Measurements from ENCODE around the gene PTPRZ1. TPM values are rescaled to one million over a fixed set of nuclear protein-coding genes. Genes with fewer than 3 reads are reported as not detected.

PTPRZ1 gene
- total RNA-seq, 1 experiment from 2014 or later, result not detected

DNA sequence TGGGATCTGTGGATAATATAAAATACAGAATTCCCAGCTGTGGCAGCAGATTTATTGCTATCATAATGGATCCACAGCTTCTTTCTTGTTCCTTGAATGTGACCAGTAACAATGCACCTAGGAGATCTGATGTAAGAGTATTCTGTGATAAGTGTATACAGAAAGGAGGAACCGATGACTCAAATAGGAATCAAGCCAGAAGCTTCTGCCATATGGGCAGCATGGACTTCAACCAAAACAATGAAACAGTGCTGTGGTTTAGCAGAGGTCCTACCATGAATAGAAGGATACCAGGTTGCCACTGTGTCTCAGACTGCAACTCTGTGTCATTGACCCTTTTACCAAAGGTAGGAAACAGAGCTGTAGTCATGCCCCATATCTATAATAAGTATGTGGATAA lies 81.8 kb downstream of the PTPRZ1 start:
- POLR2A ChIA-PET, result no interaction called here
- no peaks in the 10 kb centered on the region for H3K36me3 ChIP-seq (ENCODE audit: control insufficient read depth, insufficient read depth, low read length)
- TF ChIP-seq, protein P1, sequence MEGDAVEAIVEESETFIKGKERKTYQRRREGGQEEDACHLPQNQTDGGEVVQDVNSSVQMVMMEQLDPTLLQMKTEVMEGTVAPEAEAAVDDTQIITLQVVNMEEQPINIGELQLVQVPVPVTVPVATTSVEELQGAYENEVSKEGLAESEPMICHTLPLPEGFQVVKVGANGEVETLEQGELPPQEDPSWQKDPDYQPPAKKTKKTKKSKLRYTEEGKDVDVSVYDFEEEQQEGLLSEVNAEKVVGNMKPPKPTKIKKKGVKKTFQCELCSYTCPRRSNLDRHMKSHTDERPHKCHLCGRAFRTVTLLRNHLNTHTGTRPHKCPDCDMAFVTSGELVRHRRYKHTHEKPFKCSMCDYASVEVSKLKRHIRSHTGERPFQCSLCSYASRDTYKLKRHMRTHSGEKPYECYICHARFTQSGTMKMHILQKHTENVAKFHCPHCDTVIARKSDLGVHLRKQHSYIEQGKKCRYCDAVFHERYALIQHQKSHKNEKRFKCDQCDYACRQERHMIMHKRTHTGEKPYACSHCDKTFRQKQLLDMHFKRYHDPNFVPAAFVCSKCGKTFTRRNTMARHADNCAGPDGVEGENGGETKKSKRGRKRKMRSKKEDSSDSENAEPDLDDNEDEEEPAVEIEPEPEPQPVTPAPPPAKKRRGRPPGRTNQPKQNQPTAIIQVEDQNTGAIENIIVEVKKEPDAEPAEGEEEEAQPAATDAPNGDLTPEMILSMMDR (IDR thresholded peaks at IDR 0.05; ENCODE audit: insufficient read depth in 1 of 2, low read depth in 1 of 2, low read length in 1 of 2, severe bottlenecking in 1 of 2, unreplicated experiment in 1 of 2), result no peak
- H3K9me3 ChIP-seq, result no peaks in the 10 kb centered on the region
- no peak for DNase-seq
- no peaks in the 10 kb centered on the region for H3K9me3 Mint-ChIP-seq (ENCODE audit: unreplicated experiment)
- H3K4me1 Mint-ChIP-seq (ENCODE audit: low read depth, unreplicated experiment), result no peaks in the 10 kb centered on the region
- H3K27me3 Mint-ChIP-seq (ENCODE audit: insufficient read depth, unreplicated experiment), result peaks cover 21% of the 10 kb centered on the region
- H3K27ac Mint-ChIP-seq (ENCODE audit: unreplicated experiment), result no peak overlapping the region
- H3K36me3 Mint-ChIP-seq (ENCODE audit: insufficient read depth, unreplicated experiment), result no peaks in the 10 kb centered on the region
- intact Hi-C loops (cut with micrococcal nuclease; ENCODE audit: unreplicated experiment), result no loop called here
- no peak overlapping the region for H3K4me3 ChIP-seq (ENCODE audit: low read depth, low read length)
- CTCF ChIA-PET, result interaction anchor here (1.0 kb wide), 1 partner anchor 40 kb away, joined by 3 read pairs; no protein-coding TSS in a partner anchor
- no TSS peak for BruUV-seq (replicated peaks)
- H3K27me3 ChIP-seq (replicated peaks; ENCODE audit: control insufficient read depth, insufficient read depth, low read length), result no peaks in the 10 kb centered on the region
- H3K4me3 Mint-ChIP-seq (ENCODE audit: unreplicated experiment), result no peak overlapping the region
- H3K4me1 ChIP-seq, result no peaks in the 10 kb centered on the region

DNA sequence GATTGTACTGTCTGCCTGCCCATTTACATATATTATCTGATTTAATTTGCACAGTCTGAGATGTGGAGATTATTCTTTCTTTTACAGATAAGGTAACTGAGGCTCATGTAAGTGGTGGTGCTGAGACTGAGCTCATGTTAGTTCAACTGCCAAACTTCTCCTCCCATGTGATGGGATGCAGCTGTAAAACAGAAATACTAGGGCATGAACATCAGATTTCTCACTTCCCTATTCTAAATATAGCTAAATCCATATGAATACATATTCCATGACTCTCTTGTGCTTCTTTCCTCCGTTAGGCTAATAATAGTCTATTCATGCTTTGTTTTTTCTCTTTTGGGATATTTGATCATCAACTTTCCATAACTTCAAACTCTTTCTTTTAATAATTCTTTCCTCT lies 84.7 kb downstream of the PTPRZ1 start:
- Histone ChIP-seq H3K4me1 (no peaks in the 10 kb centered on the region), H3K4me3 (ENCODE audit: low read depth, low read length) (no peak overlapping the region), H3K9me3 (no peaks in the 10 kb centered on the region), H3K36me3 (ENCODE audit: control insufficient read depth, insufficient read depth, low read length) (no peaks in the 10 kb centered on the region), H3K27me3 (replicated peaks; ENCODE audit: control insufficient read depth, insufficient read depth, low read length) (no peaks in the 10 kb centered on the region)
- Mint-ChIP-seq H3K27me3 (ENCODE audit: insufficient read depth, unreplicated experiment) (peaks cover 22% of the 10 kb centered on the region), H3K4me1 (ENCODE audit: low read depth, unreplicated experiment) (no peaks in the 10 kb centered on the region), H3K4me3 (ENCODE audit: unreplicated experiment) (no peak overlapping the region), H3K9me3 (ENCODE audit: unreplicated experiment) (no peaks in the 10 kb centered on the region), H3K27ac (ENCODE audit: unreplicated experiment) (no peak overlapping the region), H3K36me3 (ENCODE audit: insufficient read depth, unreplicated experiment) (no peaks in the 10 kb centered on the region)
- CTCF ChIA-PET, result no interaction called here
- no peak for DNase-seq
- no TSS peak for BruUV-seq (replicated peaks)
- POLR2A ChIA-PET, result no interaction called here
- intact Hi-C loops (cut with micrococcal nuclease; ENCODE audit: unreplicated experiment), result no loop called here
- TF ChIP-seq, protein P1 (IDR thresholded peaks at IDR 0.05; ENCODE audit: insufficient read depth in 1 of 2, low read depth in 1 of 2, low read length in 1 of 2, severe bottlenecking in 1 of 2, unreplicated experiment in 1 of 2), result no peak

DNA sequence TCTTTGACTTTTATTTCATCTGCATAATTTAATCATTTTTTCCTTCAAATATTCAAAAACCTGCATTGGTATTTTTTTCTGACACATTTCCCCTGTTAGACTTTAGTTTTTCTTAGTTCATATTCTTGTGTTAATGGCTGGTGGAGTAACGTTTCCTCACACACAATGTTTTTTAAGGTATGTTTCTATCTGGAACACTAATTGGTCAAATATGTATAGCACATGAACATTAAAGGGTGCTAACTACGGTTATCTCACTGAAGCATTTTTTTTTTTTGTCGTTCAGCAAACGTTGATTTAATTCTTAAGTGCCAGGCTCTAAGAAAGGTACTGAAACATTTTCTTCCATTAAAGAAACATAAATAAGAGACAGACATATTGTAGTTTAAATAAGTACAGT lies 87.7 kb downstream of the PTPRZ1 start:
- Mint-ChIP-seq H3K4me1 (ENCODE audit: low read depth, unreplicated experiment) (no peaks in the 10 kb centered on the region), H3K27ac (ENCODE audit: unreplicated experiment) (no peak overlapping the region), H3K9me3 (ENCODE audit: unreplicated experiment) (no peaks in the 10 kb centered on the region), H3K36me3 (ENCODE audit: insufficient read depth, unreplicated experiment) (no peaks in the 10 kb centered on the region), H3K27me3 (ENCODE audit: insufficient read depth, unreplicated experiment) (peaks cover 23% of the 10 kb centered on the region), H3K4me3 (ENCODE audit: unreplicated experiment) (no peak overlapping the region)
- TF ChIP-seq, protein P1 (IDR thresholded peaks at IDR 0.05; ENCODE audit: insufficient read depth in 1 of 2, low read depth in 1 of 2, low read length in 1 of 2, severe bottlenecking in 1 of 2, unreplicated experiment in 1 of 2), result no peak
- POLR2A ChIA-PET, result no interaction called here
- BruUV-seq (replicated peaks), result no TSS peak
- Histone ChIP-seq H3K4me3 (ENCODE audit: low read depth, low read length) (no peak overlapping the region), H3K36me3 (ENCODE audit: control insufficient read depth, insufficient read depth, low read length) (no peaks in the 10 kb centered on the region), H3K27me3 (replicated peaks; ENCODE audit: control insufficient read depth, insufficient read depth, low read length) (no peaks in the 10 kb centered on the region), H3K9me3 (no peaks in the 10 kb centered on the region), H3K4me1 (no peaks in the 10 kb centered on the region)
- CTCF ChIA-PET, result no interaction called here
- DNase-seq, result no peak
- intact Hi-C loops (cut with micrococcal nuclease; ENCODE audit: unreplicated experiment), result no loop called here
